Measurements from ENCODE around the gene EFCAB6.

Gene EFCAB6

GRCh38 chr22:43823353-43823908 is 11.3 kb upstream of the EFCAB6 start:
- H3K79me2 ChIP-seq (ENCODE audit: insufficient read depth, low read length): no peaks in the 10 kb centered on the region
- no peak overlapping the region for H3K9ac ChIP-seq (ENCODE audit: low read length)
- H3K27ac ChIP-seq (ENCODE audit: low read depth, low read length, poor library complexity, severe bottlenecking): no peak overlapping the region
- no peak overlapping the region for H3K4me2 ChIP-seq (ENCODE audit: low read length)
- H3K27me3 ChIP-seq (ENCODE audit: insufficient read depth, low read length): no peaks in the 10 kb centered on the region
- no peaks in the 10 kb centered on the region for H3K9me2 ChIP-seq (ENCODE audit: low read depth, low read length)
- no peaks in the 10 kb centered on the region for H3K9me3 ChIP-seq (ENCODE audit: low read length)
- H2AFZ ChIP-seq (ENCODE audit: low read length): no peak overlapping the region
- no peaks in the 10 kb centered on the region for H4K20me1 ChIP-seq (ENCODE audit: insufficient read depth, low read length)
- H3K4me3 ChIP-seq (ENCODE audit: low read depth, low read length, poor library complexity, severe bottlenecking): no peak overlapping the region
- no peaks in the 10 kb centered on the region for H3K36me3 ChIP-seq (ENCODE audit: insufficient read depth, low read length)
- H3K4me1 ChIP-seq (ENCODE audit: insufficient read depth, low read length, severe bottlenecking): no peaks in the 10 kb centered on the region
- TF ChIP-seq EZH2 (IDR thresholded peaks at IDR 0.05; ENCODE audit: borderline replicate concordance, low read length) (no peak), CTCF (IDR thresholded peaks at IDR 0.05; ENCODE audit: low read length) (no peak)
- H3F3A ChIP-seq (ENCODE audit: insufficient read depth, low read length): no peaks in the 10 kb centered on the region

- no peaks in the 10 kb centered on the region for H3K9me3 ChIP-seq (ENCODE audit: low read length)
- H3K4me1 ChIP-seq (ENCODE audit: insufficient read depth, low read length, severe bottlenecking): no peaks in the 10 kb centered on the region
- TF ChIP-seq EZH2 (IDR thresholded peaks at IDR 0.05; ENCODE audit: borderline replicate concordance, low read length): no peak
- TF ChIP-seq CTCF (IDR thresholded peaks at IDR 0.05; ENCODE audit: low read length): no peak
- no peak overlapping the region for H3K4me3 ChIP-seq (ENCODE audit: low read depth, low read length, poor library complexity, severe bottlenecking)
- H3K9ac ChIP-seq (ENCODE audit: low read length): no peak overlapping the region
- no peaks in the 10 kb centered on the region for H3K9me2 ChIP-seq (ENCODE audit: low read depth, low read length)
- no peaks in the 10 kb centered on the region for H4K20me1 ChIP-seq (ENCODE audit: insufficient read depth, low read length)
- no peak overlapping the region for H3K27ac ChIP-seq (ENCODE audit: low read depth, low read length, poor library complexity, severe bottlenecking)
- H3K36me3 ChIP-seq (ENCODE audit: insufficient read depth, low read length): no peaks in the 10 kb centered on the region
- no peaks in the 10 kb centered on the region for H3K79me2 ChIP-seq (ENCODE audit: insufficient read depth, low read length)
- H3K4me2 ChIP-seq (ENCODE audit: low read length): no peak overlapping the region
- no peak overlapping the region for H2AFZ ChIP-seq (ENCODE audit: low read length)
- H3K27me3 ChIP-seq (ENCODE audit: insufficient read depth, low read length): no peaks in the 10 kb centered on the region
- no peaks in the 10 kb centered on the region for H3F3A ChIP-seq (ENCODE audit: insufficient read depth, low read length)
Measured at GRCh38 chr22:43821606-43822425, 9.7 kb upstream of the EFCAB6 start.

GRCh38 chr22:43820651-43821305 is 8.7 kb upstream of the EFCAB6 start:
- TF ChIP-seq CTCF (IDR thresholded peaks at IDR 0.05; ENCODE audit: low read length) (no peak), EZH2 (IDR thresholded peaks at IDR 0.05; ENCODE audit: borderline replicate concordance, low read length) (no peak)
- Histone ChIP-seq H3K9me2 (ENCODE audit: low read depth, low read length) (no peaks in the 10 kb centered on the region), H3K4me3 (ENCODE audit: low read depth, low read length, poor library complexity, severe bottlenecking) (no peak overlapping the region), H4K20me1 (ENCODE audit: insufficient read depth, low read length) (no peaks in the 10 kb centered on the region), H3K27me3 (ENCODE audit: insufficient read depth, low read length) (no peaks in the 10 kb centered on the region), H3K27ac (ENCODE audit: low read depth, low read length, poor library complexity, severe bottlenecking) (no peak overlapping the region), H3K9ac (ENCODE audit: low read length) (no peak overlapping the region), H3K36me3 (ENCODE audit: insufficient read depth, low read length) (no peaks in the 10 kb centered on the region), H2AFZ (ENCODE audit: low read length) (no peak overlapping the region), H3K9me3 (ENCODE audit: low read length) (no peaks in the 10 kb centered on the region), H3F3A (ENCODE audit: insufficient read depth, low read length) (no peaks in the 10 kb centered on the region), H3K79me2 (ENCODE audit: insufficient read depth, low read length) (no peaks in the 10 kb centered on the region), H3K4me2 (ENCODE audit: low read length) (no peak overlapping the region), H3K4me1 (ENCODE audit: insufficient read depth, low read length, severe bottlenecking) (no peaks in the 10 kb centered on the region)
